K562 (cell line): ENCODE measurements around the gene CBX4.

Source experiments
- CBFA2T3 ChIP-seq: fragments of 450-650 bp; IDR thresholded peaks from 2 replicates; pipeline ENCODE4 v1.6.1; 2017
- EZH2 ChIP-seq: IDR thresholded peaks from 2 replicates; pipeline ENCODE4 v1.6.1; 2012; ENCODE audit warnings: low read depth, mild to moderate bottlenecking, inconsistent platforms, low read length, borderline replicate concordance
- HNRNPH1 ChIP-seq: fragments of 200-400 bp; formaldehyde crosslinking; optimal IDR thresholded peaks from 2 replicates; pipeline ENCODE3; 2017; ENCODE audit warnings: low read depth, mild to moderate bottlenecking, low read length, moderate library complexity
- JUN ChIP-seq, 2 experiments: sonication (generic) in 1 of 2; formaldehyde crosslinking in 1 of 2; IDR thresholded peaks; 2 replicates each; pipeline versions ENCODE4 v1.6.1 to v1.8.0; 2012 to 2022; ENCODE audit warnings: borderline replicate concordance in 2 of 2, mild to moderate bottlenecking in 2 of 2, improper control_type of control experiment in 1 of 2, low read depth in 1 of 2, low read length in 1 of 2, missing genetic modification reagents in 1 of 2
- MED1 ChIP-seq: sonication (generic); formaldehyde crosslinking; IDR thresholded peaks from 2 replicates; pipeline ENCODE4 v1.8.1; 2023; ENCODE audit warnings: missing genetic modification reagents, borderline replicate concordance
- POLR2AphosphoS5 ChIP-seq: IDR thresholded peaks from 2 replicates; pipeline ENCODE4 v1.6.1; 2011; ENCODE audit warnings: mild to moderate bottlenecking, low read depth, low read length, moderate library complexity; ENCODE audit not compliant: control insufficient read depth, insufficient read depth
- SMAD2 ChIP-seq: fragments of 150-350 bp; IDR thresholded peaks from 2 replicates; pipeline ENCODE4 v1.6.1; 2014; ENCODE audit warnings: low read depth, mild to moderate bottlenecking, low read length
- TRIM28 ChIP-seq: fragments of 450-650 bp; IDR thresholded peaks from 2 replicates; pipeline ENCODE4 v1.6.1; 2017
- ZSCAN29 ChIP-seq: fragments of 450-650 bp; IDR thresholded peaks from 2 replicates; pipeline ENCODE4 v1.6.1; 2017
- TF ChIP-seq, protein P1 (sequence below), 2 experiments: fragments of 450-650 bp in 1 of 2; sonication (generic) in 1 of 2; formaldehyde crosslinking in 1 of 2; IDR thresholded peaks; 2 replicates each; pipeline versions ENCODE4 v1.7.1 to v1.9.0; 2016 to 2022; ENCODE audit warnings: inconsistent platforms in 1 of 2, mild to moderate bottlenecking in 1 of 2, missing genetic modification reagents in 1 of 2
- TF ChIP-seq, protein P2 (sequence below), 2 experiments: fragments of 200-800 bp in 1 of 2; sonication (Bioruptor generic) in 1 of 2; sonication (generic) in 1 of 2; formaldehyde crosslinking in 1 of 2; IDR thresholded peaks in 1 of 2; conservative IDR thresholded peaks in 1 of 2; 2 replicates each; pipeline versions ENCODE4 v1.5.0 to v1.6.1; 2016 to 2020; ENCODE audit warnings: missing compliant biosample characterization in 1 of 2, missing genetic modification characterization in 1 of 2, missing genetic modification reagents in 1 of 2
- TF ChIP-seq, protein P3 (sequence below): sonication (generic); formaldehyde crosslinking; IDR thresholded peaks from 2 replicates; pipeline ENCODE4 v1.8.0; 2022; ENCODE audit warnings: mild to moderate bottlenecking, missing genetic modification reagents

DNA sequence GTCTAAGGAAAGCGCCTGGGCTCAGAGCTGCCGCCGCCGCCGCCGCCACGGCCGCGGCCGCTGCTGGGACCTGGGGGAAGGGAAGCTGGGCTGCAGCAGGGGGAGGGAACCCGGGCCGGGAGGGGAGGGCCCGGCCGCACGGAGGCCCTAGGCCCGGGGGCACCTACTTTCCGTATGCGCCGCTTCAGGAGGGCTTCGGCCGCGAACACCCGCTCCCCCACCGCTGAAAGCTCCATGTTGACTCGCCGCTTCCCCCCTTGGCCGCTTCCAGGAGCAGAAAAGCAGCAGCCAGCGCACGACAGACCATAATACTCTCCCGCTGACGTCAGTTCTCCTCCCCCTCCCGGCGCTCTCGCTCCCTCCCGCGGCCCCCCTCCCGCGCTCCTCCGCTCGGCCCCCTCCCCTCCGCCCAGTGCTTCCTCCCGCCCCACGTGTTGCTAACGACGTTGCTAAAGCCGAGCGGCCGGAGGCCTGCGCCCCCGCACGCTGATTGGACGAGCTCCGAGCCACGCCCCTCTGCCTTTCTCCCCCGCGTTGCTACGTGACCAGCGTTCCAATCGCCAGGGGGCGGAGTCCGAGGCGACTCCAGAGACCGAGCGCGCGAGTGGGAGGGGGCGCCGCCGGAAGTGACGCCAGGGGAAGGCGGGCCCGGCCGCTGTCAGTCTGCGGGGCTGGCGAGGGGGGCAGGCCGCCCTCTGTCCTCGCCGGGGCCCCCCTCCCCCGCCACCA, 42.3 kb downstream of the CBX4 start, which contains the start of gene CBX8:
- no peak for TF ChIP-seq ZSCAN29
- TF ChIP-seq CBFA2T3: no peak
- no peak for TF ChIP-seq JUN (IDR thresholded peaks at IDR 0.05; ENCODE audit: borderline replicate concordance, low read depth, low read length)
- no peak for TF ChIP-seq JUN (CRISPR knock-in tag; IDR thresholded peaks at IDR 0.05; ENCODE audit: borderline replicate concordance)
- no peak for TF ChIP-seq HNRNPH1
- TF ChIP-seq, protein P1, sequence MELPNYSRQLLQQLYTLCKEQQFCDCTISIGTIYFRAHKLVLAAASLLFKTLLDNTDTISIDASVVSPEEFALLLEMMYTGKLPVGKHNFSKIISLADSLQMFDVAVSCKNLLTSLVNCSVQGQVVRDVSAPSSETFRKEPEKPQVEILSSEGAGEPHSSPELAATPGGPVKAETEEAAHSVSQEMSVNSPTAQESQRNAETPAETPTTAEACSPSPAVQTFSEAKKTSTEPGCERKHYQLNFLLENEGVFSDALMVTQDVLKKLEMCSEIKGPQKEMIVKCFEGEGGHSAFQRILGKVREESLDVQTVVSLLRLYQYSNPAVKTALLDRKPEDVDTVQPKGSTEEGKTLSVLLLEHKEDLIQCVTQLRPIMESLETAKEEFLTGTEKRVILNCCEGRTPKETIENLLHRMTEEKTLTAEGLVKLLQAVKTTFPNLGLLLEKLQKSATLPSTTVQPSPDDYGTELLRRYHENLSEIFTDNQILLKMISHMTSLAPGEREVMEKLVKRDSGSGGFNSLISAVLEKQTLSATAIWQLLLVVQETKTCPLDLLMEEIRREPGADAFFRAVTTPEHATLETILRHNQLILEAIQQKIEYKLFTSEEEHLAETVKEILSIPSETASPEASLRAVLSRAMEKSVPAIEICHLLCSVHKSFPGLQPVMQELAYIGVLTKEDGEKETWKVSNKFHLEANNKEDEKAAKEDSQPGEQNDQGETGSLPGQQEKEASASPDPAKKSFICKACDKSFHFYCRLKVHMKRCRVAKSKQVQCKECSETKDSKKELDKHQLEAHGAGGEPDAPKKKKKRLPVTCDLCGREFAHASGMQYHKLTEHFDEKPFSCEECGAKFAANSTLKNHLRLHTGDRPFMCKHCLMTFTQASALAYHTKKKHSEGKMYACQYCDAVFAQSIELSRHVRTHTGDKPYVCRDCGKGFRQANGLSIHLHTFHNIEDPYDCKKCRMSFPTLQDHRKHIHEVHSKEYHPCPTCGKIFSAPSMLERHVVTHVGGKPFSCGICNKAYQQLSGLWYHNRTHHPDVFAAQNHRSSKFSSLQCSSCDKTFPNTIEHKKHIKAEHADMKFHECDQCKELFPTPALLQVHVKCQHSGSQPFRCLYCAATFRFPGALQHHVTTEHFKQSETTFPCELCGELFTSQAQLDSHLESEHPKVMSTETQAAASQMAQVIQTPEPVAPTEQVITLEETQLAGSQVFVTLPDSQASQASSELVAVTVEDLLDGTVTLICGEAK (IDR thresholded peaks at IDR 0.05): peak; percentile 88
- TF ChIP-seq, protein P1 (CRISPR knock-in tag; IDR thresholded peaks at IDR 0.05): no peak
- TF ChIP-seq, protein P2, sequence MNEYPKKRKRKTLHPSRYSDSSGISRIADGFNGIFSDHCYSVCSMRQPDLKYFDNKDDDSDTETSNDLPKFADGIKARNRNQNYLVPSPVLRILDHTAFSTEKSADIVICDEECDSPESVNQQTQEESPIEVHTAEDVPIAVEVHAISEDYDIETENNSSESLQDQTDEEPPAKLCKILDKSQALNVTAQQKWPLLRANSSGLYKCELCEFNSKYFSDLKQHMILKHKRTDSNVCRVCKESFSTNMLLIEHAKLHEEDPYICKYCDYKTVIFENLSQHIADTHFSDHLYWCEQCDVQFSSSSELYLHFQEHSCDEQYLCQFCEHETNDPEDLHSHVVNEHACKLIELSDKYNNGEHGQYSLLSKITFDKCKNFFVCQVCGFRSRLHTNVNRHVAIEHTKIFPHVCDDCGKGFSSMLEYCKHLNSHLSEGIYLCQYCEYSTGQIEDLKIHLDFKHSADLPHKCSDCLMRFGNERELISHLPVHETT (CRISPR knock-in tag; conservative IDR thresholded peaks at IDR 0.05 in 1 of 2, IDR thresholded peaks at IDR 0.05 in 1 of 2): peak in 1 of 2 experiments; percentile 84; a peak in 2 of 4 replicates
- peak; percentile 32; the same call in 1 of the 2 replicates for TF ChIP-seq POLR2AphosphoS5
- TF ChIP-seq MED1: no peak
- TF ChIP-seq EZH2: no peak
- TF ChIP-seq, protein P3, sequence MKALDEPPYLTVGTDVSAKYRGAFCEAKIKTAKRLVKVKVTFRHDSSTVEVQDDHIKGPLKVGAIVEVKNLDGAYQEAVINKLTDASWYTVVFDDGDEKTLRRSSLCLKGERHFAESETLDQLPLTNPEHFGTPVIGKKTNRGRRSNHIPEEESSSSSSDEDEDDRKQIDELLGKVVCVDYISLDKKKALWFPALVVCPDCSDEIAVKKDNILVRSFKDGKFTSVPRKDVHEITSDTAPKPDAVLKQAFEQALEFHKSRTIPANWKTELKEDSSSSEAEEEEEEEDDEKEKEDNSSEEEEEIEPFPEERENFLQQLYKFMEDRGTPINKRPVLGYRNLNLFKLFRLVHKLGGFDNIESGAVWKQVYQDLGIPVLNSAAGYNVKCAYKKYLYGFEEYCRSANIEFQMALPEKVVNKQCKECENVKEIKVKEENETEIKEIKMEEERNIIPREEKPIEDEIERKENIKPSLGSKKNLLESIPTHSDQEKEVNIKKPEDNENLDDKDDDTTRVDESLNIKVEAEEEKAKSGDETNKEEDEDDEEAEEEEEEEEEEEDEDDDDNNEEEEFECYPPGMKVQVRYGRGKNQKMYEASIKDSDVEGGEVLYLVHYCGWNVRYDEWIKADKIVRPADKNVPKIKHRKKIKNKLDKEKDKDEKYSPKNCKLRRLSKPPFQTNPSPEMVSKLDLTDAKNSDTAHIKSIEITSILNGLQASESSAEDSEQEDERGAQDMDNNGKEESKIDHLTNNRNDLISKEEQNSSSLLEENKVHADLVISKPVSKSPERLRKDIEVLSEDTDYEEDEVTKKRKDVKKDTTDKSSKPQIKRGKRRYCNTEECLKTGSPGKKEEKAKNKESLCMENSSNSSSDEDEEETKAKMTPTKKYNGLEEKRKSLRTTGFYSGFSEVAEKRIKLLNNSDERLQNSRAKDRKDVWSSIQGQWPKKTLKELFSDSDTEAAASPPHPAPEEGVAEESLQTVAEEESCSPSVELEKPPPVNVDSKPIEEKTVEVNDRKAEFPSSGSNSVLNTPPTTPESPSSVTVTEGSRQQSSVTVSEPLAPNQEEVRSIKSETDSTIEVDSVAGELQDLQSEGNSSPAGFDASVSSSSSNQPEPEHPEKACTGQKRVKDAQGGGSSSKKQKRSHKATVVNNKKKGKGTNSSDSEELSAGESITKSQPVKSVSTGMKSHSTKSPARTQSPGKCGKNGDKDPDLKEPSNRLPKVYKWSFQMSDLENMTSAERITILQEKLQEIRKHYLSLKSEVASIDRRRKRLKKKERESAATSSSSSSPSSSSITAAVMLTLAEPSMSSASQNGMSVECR (CRISPR knock-in tag): peak; percentile 14
- TF ChIP-seq TRIM28: no peak
- no peak for TF ChIP-seq SMAD2
